ENCODE data around the gene LRRC41. TPM values are rescaled to one million over a fixed set of nuclear protein-coding genes. Genes with fewer than 3 reads are reported as not detected.

Gene LRRC41
- total and polyA plus RNA-seq, 3 experiments from 2014 or later, result 40.3 to 49.9 (median 41.3) TPM

DNA sequence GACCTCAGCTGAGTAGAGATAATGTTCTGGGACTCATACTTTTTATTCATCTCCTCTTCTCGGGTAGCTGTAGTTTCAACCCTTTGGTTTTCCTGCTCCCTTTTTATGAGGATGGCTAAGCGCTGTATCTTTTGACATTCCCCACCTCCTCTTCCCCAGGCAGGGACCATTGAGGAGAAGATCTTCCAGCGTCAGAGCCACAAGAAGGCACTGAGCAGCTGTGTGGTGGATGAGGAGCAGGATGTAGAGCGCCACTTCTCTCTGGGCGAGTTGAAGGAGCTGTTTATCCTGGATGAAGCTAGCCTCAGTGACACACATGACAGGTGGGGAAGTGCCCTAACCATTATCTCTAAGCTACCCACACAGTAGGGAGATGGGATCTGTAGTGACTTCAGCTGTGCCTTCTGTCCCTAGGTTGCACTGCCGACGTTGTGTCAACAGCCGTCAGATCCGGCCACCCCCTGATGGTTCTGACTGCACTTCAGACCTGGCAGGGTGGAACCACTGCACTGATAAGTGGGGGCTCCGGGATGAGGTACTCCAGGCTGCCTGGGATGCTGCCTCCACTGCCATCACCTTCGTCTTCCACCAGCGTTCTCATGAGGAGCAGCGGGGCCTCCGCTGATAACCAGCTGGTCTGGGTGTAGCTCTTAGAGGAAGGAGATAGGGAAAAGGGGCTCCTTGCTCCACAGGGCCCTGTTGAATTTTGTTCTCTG is 25.6 kb downstream of the LRRC41 start:
- no peak for DNase-seq
- no peak overlapping the region for H3K27ac ChIP-seq (ENCODE audit: low read depth, low read length)
- Mint-ChIP-seq H3K27me3 (no peaks in the 10 kb centered on the region), H3K36me3 (peaks cover 0 to 44% (median 6%) of the 10 kb centered on the region in 3 donors), H3K4me3 (no peak overlapping the region), H3K9me3 (no peaks in the 10 kb centered on the region), H3K4me1 (no peaks in the 10 kb centered on the region), H3K27ac (peak overlapping the region in 1 of 8 donors; percentile 8)
- ChIA-PET CTCF (interaction anchor here (0.6 to 1.1 kb wide), 2 partner anchors 12 to 47 kb away, joined by 3 read pairs; no protein-coding TSS in a partner anchor), POLR2A (no interaction called here)
- H3K36me3 ChIP-seq (ENCODE audit: insufficient read depth, low read length), result peaks cover 16% of the 10 kb centered on the region
- no peaks in the 10 kb centered on the region for H3K9me3 ChIP-seq (ENCODE audit: low read length)
- no peak overlapping the region for H3K4me3 ChIP-seq (ENCODE audit: low read length)
- no peaks in the 10 kb centered on the region for H3K4me1 ChIP-seq (ENCODE audit: insufficient read depth, low read length)
- no peaks in the 10 kb centered on the region for H3K27me3 ChIP-seq (ENCODE audit: insufficient read depth, low read length, poor library complexity, severe bottlenecking)

DNA sequence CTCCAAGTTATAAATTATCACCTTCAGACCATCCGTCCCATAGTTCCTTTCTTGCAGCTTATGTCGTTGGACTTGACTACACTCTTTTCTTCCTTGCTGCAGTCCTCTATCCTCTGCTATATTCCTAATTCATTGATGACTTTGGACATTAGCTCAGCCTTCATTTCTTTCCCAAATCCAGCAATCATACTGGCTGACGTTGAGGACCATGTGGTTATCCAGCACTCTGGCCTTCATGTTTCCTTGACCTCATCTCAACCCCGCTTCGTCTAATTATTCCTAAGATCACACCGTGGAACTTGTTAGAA is 28.4 kb downstream of the LRRC41 start:
- POLR2A ChIA-PET, result no interaction called here

DNA sequence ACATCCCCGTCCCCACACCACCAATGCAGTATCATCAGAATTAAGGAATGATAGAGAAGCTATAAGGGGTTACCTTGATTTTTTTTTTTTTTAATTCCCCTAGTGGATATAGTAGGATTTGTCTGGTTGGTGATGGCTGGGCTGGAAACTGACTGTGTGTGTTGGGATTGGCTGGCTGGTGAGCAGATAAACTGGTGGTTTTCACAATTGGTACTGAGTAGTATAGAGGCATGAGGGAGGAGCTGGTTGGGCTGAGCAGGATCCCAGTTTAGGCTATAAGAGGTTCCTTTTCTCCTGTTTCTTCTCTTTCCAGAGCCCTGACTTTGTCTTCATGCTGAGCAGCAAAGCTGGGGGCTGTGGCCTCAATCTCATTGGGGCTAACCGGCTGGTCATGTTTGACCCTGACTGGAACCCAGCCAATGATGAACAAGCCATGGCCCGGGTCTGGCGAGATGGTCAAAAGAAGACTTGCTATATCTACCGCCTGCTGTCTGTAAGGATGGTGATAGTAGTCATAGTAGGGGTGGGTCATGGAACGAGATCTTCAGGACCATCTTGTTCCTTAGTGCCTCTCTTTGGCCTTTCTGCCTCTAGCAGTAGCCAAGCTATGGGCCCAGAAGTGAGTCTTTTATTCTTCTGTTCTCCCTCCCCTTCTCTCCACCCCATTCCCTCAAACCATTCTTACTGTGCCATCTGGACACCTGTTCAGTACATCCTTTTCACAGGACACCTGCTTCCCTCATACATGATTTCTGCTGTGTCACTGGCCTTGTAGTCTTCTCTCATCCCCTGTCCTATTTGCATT is 29.0 kb downstream of the LRRC41 start:
- Mint-ChIP-seq H3K27me3 (no peaks in the 10 kb centered on the region), H3K27ac (peak overlapping the region in 2 of 8 donors; percentile 30 to 39), H3K4me3 (no peak overlapping the region), H3K4me1 (no peaks in the 10 kb centered on the region), H3K36me3 (peaks cover 0 to 16% (median 6%) of the 10 kb centered on the region in 3 donors), H3K9me3 (no peaks in the 10 kb centered on the region)
- no peaks in the 10 kb centered on the region for H3K4me1 ChIP-seq (ENCODE audit: insufficient read depth, low read length)
- POLR2A ChIA-PET, result interaction anchor here (0.7 kb wide), 1 partner anchor 11 kb away, joined by 3 read pairs; no protein-coding TSS in a partner anchor
- no peak overlapping the region for H3K4me3 ChIP-seq (ENCODE audit: low read length)
- DNase-seq, result no peak
- H3K9me3 ChIP-seq (ENCODE audit: low read length), result no peaks in the 10 kb centered on the region
- no peaks in the 10 kb centered on the region for H3K27me3 ChIP-seq (ENCODE audit: insufficient read depth, low read length, poor library complexity, severe bottlenecking)
- CTCF ChIA-PET, result no interaction called here
- no peak overlapping the region for H3K27ac ChIP-seq (ENCODE audit: low read depth, low read length)
- H3K36me3 ChIP-seq (ENCODE audit: insufficient read depth, low read length), result no peaks in the 10 kb centered on the region

More for the DNA sequence above, 28.4 kb downstream of the LRRC41 start:
- Mint-ChIP-seq H3K4me3 (no peak overlapping the region), H3K36me3 (peaks cover 0 to 22% (median 6%) of the 10 kb centered on the region in 3 donors), H3K27me3 (no peaks in the 10 kb centered on the region), H3K27ac (peak overlapping the region in 1 of 8 donors; percentile 39), H3K4me1 (no peaks in the 10 kb centered on the region), H3K9me3 (no peaks in the 10 kb centered on the region)
- H3K4me1 ChIP-seq (ENCODE audit: insufficient read depth, low read length), result no peaks in the 10 kb centered on the region
- H3K36me3 ChIP-seq (ENCODE audit: insufficient read depth, low read length), result peaks cover 1% of the 10 kb centered on the region
- CTCF ChIA-PET, result interaction anchor here (1.4 kb wide), 1 partner anchor 73 kb away, joined by 3 read pairs; no protein-coding TSS in a partner anchor
- no peaks in the 10 kb centered on the region for H3K27me3 ChIP-seq (ENCODE audit: insufficient read depth, low read length, poor library complexity, severe bottlenecking)
- no peak overlapping the region for H3K4me3 ChIP-seq (ENCODE audit: low read length)
- H3K9me3 ChIP-seq (ENCODE audit: low read length), result no peaks in the 10 kb centered on the region
- no peak for DNase-seq
- no peak overlapping the region for H3K27ac ChIP-seq (ENCODE audit: low read depth, low read length)

- Histone ChIP-seq H3K27me3 (ENCODE audit: insufficient read depth, low read length, poor library complexity, severe bottlenecking) (no peaks in the 10 kb centered on the region), H3K4me1 (ENCODE audit: insufficient read depth, low read length) (no peaks in the 10 kb centered on the region), H3K4me3 (ENCODE audit: low read length) (no peak overlapping the region), H3K36me3 (ENCODE audit: insufficient read depth, low read length) (no peaks in the 10 kb centered on the region), H3K27ac (ENCODE audit: low read depth, low read length) (no peak overlapping the region), H3K9me3 (ENCODE audit: low read length) (no peaks in the 10 kb centered on the region)
- Mint-ChIP-seq H3K4me1 (no peaks in the 10 kb centered on the region), H3K4me3 (no peak overlapping the region), H3K27ac (no peak overlapping the region), H3K27me3 (no peaks in the 10 kb centered on the region), H3K36me3 (peaks cover 0 to 2% (median 0%) of the 10 kb centered on the region in 3 donors), H3K9me3 (no peaks in the 10 kb centered on the region)
- no peak for DNase-seq
- ChIA-PET POLR2A (no interaction called here), CTCF (no interaction called here)
Measured at GRCh38 chr1:46268578-46268977, 34.8 kb downstream of the LRRC41 start.

DNA sequence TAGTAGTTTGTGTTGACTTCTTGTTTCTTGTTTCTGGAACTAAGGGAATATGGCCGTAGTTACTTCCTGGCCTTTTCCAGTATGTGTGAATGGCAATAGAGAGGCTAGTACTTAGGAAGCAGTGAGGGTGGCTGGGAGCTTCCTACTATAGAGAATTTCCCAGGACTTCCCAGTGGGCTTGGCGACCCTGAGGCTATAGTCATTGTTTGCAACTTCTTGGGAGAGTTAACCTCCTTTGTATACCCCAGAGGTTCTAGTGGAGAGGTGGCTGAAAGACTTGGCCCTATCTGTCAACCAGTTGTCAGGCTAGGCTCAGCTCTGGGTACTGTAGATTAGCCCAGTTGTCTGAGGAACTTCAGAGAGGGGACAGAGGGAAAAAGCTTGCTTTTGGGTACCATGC is 40.3 kb downstream of the LRRC41 start:
- H3K36me3 Mint-ChIP-seq, result no peaks in the 10 kb centered on the region
- no peak for DNase-seq
- Histone ChIP-seq H3K4me1 (ENCODE audit: insufficient read depth, low read length) (no peaks in the 10 kb centered on the region), H3K4me3 (ENCODE audit: low read length) (no peak overlapping the region), H3K27me3 (ENCODE audit: insufficient read depth, low read length, poor library complexity, severe bottlenecking) (no peaks in the 10 kb centered on the region), H3K36me3 (ENCODE audit: insufficient read depth, low read length) (no peaks in the 10 kb centered on the region), H3K9me3 (ENCODE audit: low read length) (no peaks in the 10 kb centered on the region), H3K27ac (ENCODE audit: low read depth, low read length) (no peak overlapping the region)
- no peak overlapping the region for H3K27ac Mint-ChIP-seq
- no peaks in the 10 kb centered on the region for H3K4me1 Mint-ChIP-seq
- ChIA-PET POLR2A (interaction anchor here (0.5 kb wide), 1 partner anchor 11 kb away, joined by 3 read pairs; no protein-coding TSS in a partner anchor), CTCF (interaction anchor here (1.2 kb wide), 1 partner anchor 14 kb away, joined by 3 read pairs; no protein-coding TSS in a partner anchor)
- H3K27me3 Mint-ChIP-seq, result peaks cover 0 to 3% of the 10 kb centered on the region in 2 donors
- no peaks in the 10 kb centered on the region for H3K9me3 Mint-ChIP-seq
- H3K4me3 Mint-ChIP-seq, result no peak overlapping the region

- no peak for DNase-seq
- Mint-ChIP-seq H3K36me3 (no peaks in the 10 kb centered on the region), H3K4me3 (no peak overlapping the region), H3K4me1 (no peaks in the 10 kb centered on the region), H3K27me3 (peaks cover 0 to 3% of the 10 kb centered on the region in 2 donors), H3K27ac (no peak overlapping the region), H3K9me3 (no peaks in the 10 kb centered on the region)
- ChIA-PET CTCF (interaction anchor here (1.2 kb wide), 1 partner anchor 14 kb away, joined by 3 read pairs; no protein-coding TSS in a partner anchor), POLR2A (no interaction called here)
- Histone ChIP-seq H3K27ac (ENCODE audit: low read depth, low read length) (no peak overlapping the region), H3K9me3 (ENCODE audit: low read length) (no peaks in the 10 kb centered on the region), H3K27me3 (ENCODE audit: insufficient read depth, low read length, poor library complexity, severe bottlenecking) (no peaks in the 10 kb centered on the region), H3K36me3 (ENCODE audit: insufficient read depth, low read length) (no peaks in the 10 kb centered on the region), H3K4me3 (ENCODE audit: low read length) (no peak overlapping the region), H3K4me1 (ENCODE audit: insufficient read depth, low read length) (no peaks in the 10 kb centered on the region)
Measured at GRCh38 chr1:46262508-46262907, 40.9 kb downstream of the LRRC41 start.

GRCh38 chr1:46256523-46256922 is 46.9 kb downstream of the LRRC41 start:
- ChIA-PET POLR2A (no interaction called here), CTCF (no interaction called here)
- Mint-ChIP-seq H3K27ac (no peak overlapping the region), H3K36me3 (peaks cover 0 to 3% (median 0%) of the 10 kb centered on the region in 3 donors), H3K27me3 (peaks cover 0 to 3% of the 10 kb centered on the region in 2 donors), H3K4me1 (no peaks in the 10 kb centered on the region), H3K9me3 (no peaks in the 10 kb centered on the region), H3K4me3 (no peak overlapping the region)
- no peaks in the 10 kb centered on the region for H3K4me1 ChIP-seq (ENCODE audit: insufficient read depth, low read length)
- no peaks in the 10 kb centered on the region for H3K36me3 ChIP-seq (ENCODE audit: insufficient read depth, low read length)
- H3K9me3 ChIP-seq (ENCODE audit: low read length), result no peaks in the 10 kb centered on the region
- H3K4me3 ChIP-seq (ENCODE audit: low read length), result no peak overlapping the region
- no peak for DNase-seq
- H3K27me3 ChIP-seq (ENCODE audit: insufficient read depth, low read length, poor library complexity, severe bottlenecking), result no peaks in the 10 kb centered on the region
- H3K27ac ChIP-seq (ENCODE audit: low read depth, low read length), result no peak overlapping the region

- H3K4me3 Mint-ChIP-seq, result no peak overlapping the region
- no peaks in the 10 kb centered on the region for H3K4me1 Mint-ChIP-seq
- no peaks in the 10 kb centered on the region for H3K9me3 Mint-ChIP-seq
- H3K4me3 ChIP-seq (ENCODE audit: low read length), result no peak overlapping the region
- no peaks in the 10 kb centered on the region for H3K36me3 ChIP-seq (ENCODE audit: insufficient read depth, low read length)
- H3K27ac Mint-ChIP-seq, result peak overlapping the region in 2 of 8 donors; percentile 70 to 76
- peaks cover 0 to 3% (median 0%) of the 10 kb centered on the region in 3 donors for H3K36me3 Mint-ChIP-seq
- H3K27me3 ChIP-seq (ENCODE audit: insufficient read depth, low read length, poor library complexity, severe bottlenecking), result no peaks in the 10 kb centered on the region
- ChIA-PET CTCF (interaction anchor here (1.0 to 1.3 kb wide), 2 partner anchors 10 to 17 kb away, joined by 3 to 4 read pairs; no protein-coding TSS in a partner anchor), POLR2A (no interaction called here)
- no peaks in the 10 kb centered on the region for H3K9me3 ChIP-seq (ENCODE audit: low read length)
- H3K27me3 Mint-ChIP-seq, result peaks cover 0 to under 1% of the 10 kb centered on the region in 2 donors
- H3K27ac ChIP-seq (ENCODE audit: low read depth, low read length), result no peak overlapping the region
- H3K4me1 ChIP-seq (ENCODE audit: insufficient read depth, low read length), result no peaks in the 10 kb centered on the region
- no peak for DNase-seq
Measured at GRCh38 chr1:46254668-46255067, 48.7 kb downstream of the LRRC41 start.
